ENCODE data around the gene DACT3.
"Not testable (repeated sequence)": the region's sequence is repeated elsewhere in the genome, so short reads cannot be mapped to it uniquely, and the experiment has no call there.

The DACT3 gene

GRCh38 chr19:46631481-46631880 is 29.5 kb downstream of the DACT3 start:
- H3K9ac ChIP-seq (ENCODE audit: low read depth, low read length): no peak overlapping the region
- H3K4me3 ChIP-seq (ENCODE audit: low read length): no peak overlapping the region
- peaks cover 42% of the 10 kb centered on the region for H3K27me3 ChIP-seq (ENCODE audit: insufficient read depth, low read length)
- H3K27ac ChIP-seq (ENCODE audit: low read depth, low read length): no peak overlapping the region
- 82% methylated on average over 6 of the region's 6 CpGs for WGBS
- H3K4me1 ChIP-seq (ENCODE audit: insufficient read depth, low read length): peaks cover 15% of the 10 kb centered on the region
- no peaks in the 10 kb centered on the region for H3K36me3 ChIP-seq (ENCODE audit: insufficient read depth, low read length)
- H3K9me3 ChIP-seq (ENCODE audit: insufficient read depth, low read depth, low read length): no peaks in the 10 kb centered on the region

DNA sequence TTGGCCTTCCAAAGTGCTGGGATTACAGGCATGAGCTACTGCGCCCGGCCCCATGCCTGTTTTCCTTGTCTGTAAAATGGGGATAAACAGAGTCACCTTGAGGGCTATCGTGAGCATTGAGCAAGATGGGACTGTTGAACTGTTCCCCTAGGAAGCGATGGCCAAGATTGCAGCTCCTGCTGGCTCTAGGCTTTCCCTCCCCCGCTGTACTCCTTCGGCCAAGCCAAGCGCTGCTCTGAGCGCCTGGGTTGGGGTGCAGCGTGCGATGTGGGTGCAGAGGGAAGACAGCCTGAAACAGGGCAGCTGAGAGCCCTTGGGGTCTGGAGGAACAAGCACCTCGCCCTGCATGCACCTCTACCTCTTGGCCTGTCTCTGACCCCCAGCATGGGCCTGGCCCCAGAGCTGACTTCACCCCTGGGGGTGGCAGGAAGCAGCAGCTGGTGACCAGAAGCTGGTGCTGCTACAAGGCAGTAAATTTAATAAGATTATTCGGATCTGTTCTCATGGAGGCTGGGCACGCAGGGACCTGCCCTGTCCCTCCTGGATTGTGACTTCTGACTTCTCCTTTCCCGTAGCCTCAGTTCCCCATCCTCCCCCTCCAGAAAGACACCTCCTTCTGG is 30.3 kb downstream of the DACT3 start:
- 85% methylated on average over 14 of the region's 14 CpGs for WGBS
- no peak overlapping the region for H3K9ac ChIP-seq (ENCODE audit: low read depth, low read length)
- H3K27ac ChIP-seq (ENCODE audit: low read depth, low read length): no peak overlapping the region
- H3K4me3 ChIP-seq (ENCODE audit: low read length): no peak overlapping the region
- peaks cover 34% of the 10 kb centered on the region for H3K27me3 ChIP-seq (ENCODE audit: insufficient read depth, low read length)
- H3K9me3 ChIP-seq (ENCODE audit: insufficient read depth, low read depth, low read length): no peaks in the 10 kb centered on the region
- peaks cover 11% of the 10 kb centered on the region for H3K4me1 ChIP-seq (ENCODE audit: insufficient read depth, low read length)
- no peaks in the 10 kb centered on the region for H3K36me3 ChIP-seq (ENCODE audit: insufficient read depth, low read length)

GRCh38 chr19:46629546-46630025 is 31.4 kb downstream of the DACT3 start:
- no peak overlapping the region for H3K4me3 ChIP-seq (ENCODE audit: low read length)
- 92% methylated on average over 15 of the region's 15 CpGs for WGBS
- peaks cover 11% of the 10 kb centered on the region for H3K4me1 ChIP-seq (ENCODE audit: insufficient read depth, low read length)
- H3K9ac ChIP-seq (ENCODE audit: low read depth, low read length): no peak overlapping the region
- H3K27me3 ChIP-seq (ENCODE audit: insufficient read depth, low read length): peaks cover 25% of the 10 kb centered on the region
- H3K9me3 ChIP-seq (ENCODE audit: insufficient read depth, low read depth, low read length): no peaks in the 10 kb centered on the region
- no peak overlapping the region for H3K27ac ChIP-seq (ENCODE audit: low read depth, low read length)
- no peaks in the 10 kb centered on the region for H3K36me3 ChIP-seq (ENCODE audit: insufficient read depth, low read length)

DNA sequence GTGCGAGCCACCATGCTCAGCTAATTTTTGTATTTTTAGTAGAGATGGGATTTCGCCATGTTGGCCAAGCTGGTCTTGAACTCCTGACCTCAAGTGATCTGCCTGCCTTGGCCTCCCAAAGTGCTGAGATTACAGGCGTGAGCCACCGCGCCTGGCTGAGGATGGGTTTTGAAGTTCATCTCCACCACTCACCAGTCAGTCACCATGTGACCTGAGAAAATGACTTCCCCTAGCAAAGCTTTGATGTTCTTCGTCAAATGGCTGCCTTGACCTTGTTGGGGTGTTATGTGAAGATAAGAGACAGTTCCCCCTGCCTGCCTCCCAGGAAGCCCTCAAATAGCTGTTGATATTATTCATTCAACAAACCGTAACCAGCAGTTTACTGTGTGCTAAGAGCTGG is 32.0 kb downstream of the DACT3 start:
- not testable (repeated sequence) for H3K9ac ChIP-seq (ENCODE audit: low read depth, low read length)
- H3K4me1 ChIP-seq (ENCODE audit: insufficient read depth, low read length): peaks cover 11% of the 10 kb centered on the region

GRCh38 chr19:46626446-46626845 is 34.5 kb downstream of the DACT3 start:
- Histone ChIP-seq H3K27ac (ENCODE audit: low read depth, low read length) (no peak overlapping the region), H3K27me3 (ENCODE audit: insufficient read depth, low read length) (peaks cover 6% of the 10 kb centered on the region; the same call in 1 of the 2 replicates), H3K9me3 (ENCODE audit: insufficient read depth, low read depth, low read length) (no peaks in the 10 kb centered on the region), H3K9ac (ENCODE audit: low read depth, low read length) (no peak overlapping the region), H3K4me1 (ENCODE audit: insufficient read depth, low read length) (peaks cover 8% of the 10 kb centered on the region), H3K4me3 (ENCODE audit: low read length) (no peak overlapping the region), H3K36me3 (ENCODE audit: insufficient read depth, low read length) (no peaks in the 10 kb centered on the region)
- WGBS: 88% methylated on average over 14 of the region's 14 CpGs

More for the DNA sequence above, 32.0 kb downstream of the DACT3 start:
- H3K36me3 ChIP-seq (ENCODE audit: insufficient read depth, low read length); H3K9me3 ChIP-seq (ENCODE audit: insufficient read depth, low read depth, low read length); H3K4me3 ChIP-seq (ENCODE audit: low read length); H3K27ac ChIP-seq (ENCODE audit: low read depth, low read length): not testable (repeated sequence)
- WGBS: 92% methylated on average over 6 of the region's 7 CpGs
- peaks cover 22% of the 10 kb centered on the region for H3K27me3 ChIP-seq (ENCODE audit: insufficient read depth, low read length)

DNA sequence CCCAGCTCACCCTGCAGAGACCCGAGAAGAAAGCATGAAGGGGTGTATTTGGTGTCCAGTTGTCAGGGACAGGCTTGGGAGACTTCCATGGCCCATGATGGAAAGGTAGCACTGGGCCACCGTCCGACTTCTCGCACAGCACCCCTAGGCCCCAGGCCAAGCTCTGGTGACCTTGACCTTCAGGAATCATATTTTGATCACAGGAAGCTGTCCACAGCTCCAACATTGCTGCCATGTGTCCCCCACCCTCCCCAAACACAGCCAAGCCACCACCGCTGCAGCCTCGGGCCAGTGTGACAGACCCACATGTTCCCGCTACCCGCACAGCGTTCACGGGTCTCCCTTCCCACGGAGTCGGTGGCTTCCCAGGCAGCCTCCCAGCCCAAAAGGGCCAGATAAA is 35.3 kb downstream of the DACT3 start:
- no peaks in the 10 kb centered on the region for H3K27me3 ChIP-seq (ENCODE audit: insufficient read depth, low read length)
- H3K27ac ChIP-seq (ENCODE audit: low read depth, low read length): no peak overlapping the region

DNA sequence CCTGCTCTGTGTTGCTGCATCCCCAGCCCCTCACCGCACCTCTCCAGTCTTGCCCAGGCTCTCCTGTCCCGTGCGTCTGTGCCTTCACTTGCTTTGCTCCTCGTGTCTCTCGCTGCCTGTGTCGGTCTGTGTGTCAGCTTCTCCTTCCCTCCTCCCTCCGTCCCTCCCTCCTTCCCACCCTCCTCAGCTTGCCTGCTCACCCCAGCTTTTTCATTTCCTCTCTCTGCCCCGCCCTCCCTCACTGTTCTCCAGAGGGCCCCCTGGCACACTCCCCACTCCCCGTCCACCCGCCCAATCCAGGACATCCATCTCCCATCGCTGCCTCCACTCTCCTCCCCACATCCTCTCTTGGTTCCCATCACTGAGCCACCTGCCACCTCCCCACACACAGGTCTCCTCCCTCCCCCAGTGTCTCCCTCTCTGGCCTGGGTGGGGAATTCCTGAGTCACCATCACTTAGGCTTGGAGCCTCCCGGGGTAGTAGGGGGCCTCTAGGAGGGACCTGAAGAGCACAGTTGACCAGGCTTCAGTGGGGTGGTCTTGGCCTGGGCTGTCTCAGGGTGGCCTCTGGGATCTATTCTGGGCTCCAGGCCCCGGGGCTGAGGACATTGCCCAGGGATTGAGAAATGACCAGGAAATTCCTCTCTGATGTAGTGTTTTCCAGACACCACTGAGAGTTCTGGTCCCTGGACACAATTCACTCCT is 35.9 kb downstream of the DACT3 start, which contains the start of gene PTGIR:
PTGIR (minus strand) TSS at position 132 of the 704 bp plus-strand sequence. CDS start 864 bp downstream, outside the sequence.
- H3K36me3 ChIP-seq (ENCODE audit: insufficient read depth, low read length): no peaks in the 10 kb centered on the region
- no peaks in the 10 kb centered on the region for H3K9me3 ChIP-seq (ENCODE audit: insufficient read depth, low read depth, low read length)
- peaks cover 8% of the 10 kb centered on the region; the same call in 1 of the 2 replicates for H3K4me1 ChIP-seq (ENCODE audit: insufficient read depth, low read length)
- H3K27me3 ChIP-seq (ENCODE audit: insufficient read depth, low read length): no peaks in the 10 kb centered on the region
- H3K9ac ChIP-seq (ENCODE audit: low read depth, low read length): no peak within 1 kb of the TSS
- WGBS: 62% methylated on average over 13 of the region's 13 CpGs
- H3K4me3 ChIP-seq (ENCODE audit: low read length): no peak within 1 kb of the TSS
- H3K27ac ChIP-seq (ENCODE audit: low read depth, low read length): no peak within 1 kb of the TSS

More for the DNA sequence above, 35.3 kb downstream of the DACT3 start:
- no peaks in the 10 kb centered on the region for H3K36me3 ChIP-seq (ENCODE audit: insufficient read depth, low read length)
- 94% methylated on average over 12 of the region's 12 CpGs for WGBS
- no peaks in the 10 kb centered on the region for H3K9me3 ChIP-seq (ENCODE audit: insufficient read depth, low read depth, low read length)
- no peak overlapping the region for H3K4me3 ChIP-seq (ENCODE audit: low read length)
- H3K4me1 ChIP-seq (ENCODE audit: insufficient read depth, low read length): peaks cover 8% of the 10 kb centered on the region; the same call in 1 of the 2 replicates
- no peak overlapping the region for H3K9ac ChIP-seq (ENCODE audit: low read depth, low read length)

GRCh38 chr19:46623915-46624502 is 37.0 kb downstream of the DACT3 start:
- no peak overlapping the region for H3K4me3 ChIP-seq (ENCODE audit: low read length)
- no peaks in the 10 kb centered on the region for H3K27me3 ChIP-seq (ENCODE audit: insufficient read depth, low read length)
- H3K9me3 ChIP-seq (ENCODE audit: insufficient read depth, low read depth, low read length): no peaks in the 10 kb centered on the region
- no peaks in the 10 kb centered on the region for H3K36me3 ChIP-seq (ENCODE audit: insufficient read depth, low read length)
- 95% methylated on average over 35 of the region's 35 CpGs for WGBS
- H3K27ac ChIP-seq (ENCODE audit: low read depth, low read length): no peak overlapping the region
- H3K4me1 ChIP-seq (ENCODE audit: insufficient read depth, low read length): peaks cover 8% of the 10 kb centered on the region; the same call in 1 of the 2 replicates
- no peak overlapping the region for H3K9ac ChIP-seq (ENCODE audit: low read depth, low read length)

- WGBS: 89% methylated on average over 7 of the region's 7 CpGs
- no peaks in the 10 kb centered on the region for H3K27me3 ChIP-seq (ENCODE audit: insufficient read depth, low read length)
- no peak overlapping the region for H3K4me3 ChIP-seq (ENCODE audit: low read length)
- H3K9me3 ChIP-seq (ENCODE audit: insufficient read depth, low read depth, low read length): no peaks in the 10 kb centered on the region
- H3K4me1 ChIP-seq (ENCODE audit: insufficient read depth, low read length): peaks cover 8% of the 10 kb centered on the region; the same call in 1 of the 2 replicates
- H3K27ac ChIP-seq (ENCODE audit: low read depth, low read length): no peak overlapping the region
- H3K9ac ChIP-seq (ENCODE audit: low read depth, low read length): no peak overlapping the region
- H3K36me3 ChIP-seq (ENCODE audit: insufficient read depth, low read length): no peaks in the 10 kb centered on the region
Observed at GRCh38 chr19:46622118-46622446, 38.9 kb downstream of the DACT3 start.

- no peaks in the 10 kb centered on the region for H3K9me3 ChIP-seq (ENCODE audit: insufficient read depth, low read depth, low read length)
- H3K27ac ChIP-seq (ENCODE audit: low read depth, low read length): no peak overlapping the region
- no peaks in the 10 kb centered on the region for H3K27me3 ChIP-seq (ENCODE audit: insufficient read depth, low read length)
- H3K4me1 ChIP-seq (ENCODE audit: insufficient read depth, low read length): peaks cover 8% of the 10 kb centered on the region; the same call in 1 of the 2 replicates
- H3K9ac ChIP-seq (ENCODE audit: low read depth, low read length): no peak overlapping the region
- WGBS: 83% methylated on average over 30 of the region's 32 CpGs
- H3K4me3 ChIP-seq (ENCODE audit: low read length): no peak overlapping the region
- no peaks in the 10 kb centered on the region for H3K36me3 ChIP-seq (ENCODE audit: insufficient read depth, low read length)
Observed at GRCh38 chr19:46621191-46622117, 39.5 kb downstream of the DACT3 start.

Data from HUES64 (cell line).